Right atrium auricular region (tissue), 2 donors: ENCODE data around the gene ARIH1. TPM values are rescaled to one million over a fixed set of nuclear protein-coding genes. Genes with fewer than 3 reads are reported as not detected.
"Not testable (repeated sequence)": the region's sequence is repeated elsewhere in the genome, so short reads cannot be mapped to it uniquely, and the experiment has no call there.

Experiments
- DNase-seq: peaks from one replicate; pipeline ENCODE4 v3.0.0-alpha.2; 2019; ENCODE audit warnings: low spot score
- H3K27ac ChIP-seq, 2 donors: fragments of 200-600 bp; sonication (generic); 1 replicate in 1 of 2; 2 replicates in 1 of 2; pipeline ENCODE4 v1.5.1; 2016 to 2019
- H3K27me3 ChIP-seq, 2 donors: fragments of 200-600 bp; sonication (generic); one replicate each; pipeline versions ENCODE4 v1.5.1 to v1.6.0; 2017 to 2019
- H3K36me3 ChIP-seq: fragments of 200-600 bp; sonication (generic); one replicate; pipeline ENCODE4 v1.5.1; 2016
- H3K4me1 ChIP-seq, 2 donors: fragments of 200-600 bp; sonication (generic); one replicate each; pipeline versions ENCODE4 v1.5.1 to v1.6.0; 2017 to 2019
- H3K4me3 ChIP-seq, 2 donors: fragments of 200-600 bp; sonication (generic); 1 replicate in 1 of 2; 2 replicates in 1 of 2; pipeline ENCODE4 v1.5.1; 2017 to 2019; ENCODE audit warnings: mild to moderate bottlenecking in 1 of 2, moderate library complexity in 1 of 2
- H3K9me3 ChIP-seq, 2 donors: fragments of 200-600 bp; sonication (generic); one replicate each; pipeline ENCODE4 v1.5.1; 2019
- CTCF ChIP-seq, 2 donors: fragments of 200-600 bp; sonication (generic); IDR thresholded peaks; one replicate each; pipeline ENCODE4 v1.5.1; 2019; ENCODE audit warnings: antibody characterized with exemption in 2 of 2
- total RNA-seq, 2 donors: library from RNA; depleted of rRNA; stranded (reverse); fragments of >200 nt; gene quantifications; one replicate each; pipeline ENCODE4 v1.1.0, GENCODE V29; 2016

Gene ARIH1
- total RNA-seq, 2 donors from 2014 or later, result 40.7 to 41.5 TPM

DNA sequence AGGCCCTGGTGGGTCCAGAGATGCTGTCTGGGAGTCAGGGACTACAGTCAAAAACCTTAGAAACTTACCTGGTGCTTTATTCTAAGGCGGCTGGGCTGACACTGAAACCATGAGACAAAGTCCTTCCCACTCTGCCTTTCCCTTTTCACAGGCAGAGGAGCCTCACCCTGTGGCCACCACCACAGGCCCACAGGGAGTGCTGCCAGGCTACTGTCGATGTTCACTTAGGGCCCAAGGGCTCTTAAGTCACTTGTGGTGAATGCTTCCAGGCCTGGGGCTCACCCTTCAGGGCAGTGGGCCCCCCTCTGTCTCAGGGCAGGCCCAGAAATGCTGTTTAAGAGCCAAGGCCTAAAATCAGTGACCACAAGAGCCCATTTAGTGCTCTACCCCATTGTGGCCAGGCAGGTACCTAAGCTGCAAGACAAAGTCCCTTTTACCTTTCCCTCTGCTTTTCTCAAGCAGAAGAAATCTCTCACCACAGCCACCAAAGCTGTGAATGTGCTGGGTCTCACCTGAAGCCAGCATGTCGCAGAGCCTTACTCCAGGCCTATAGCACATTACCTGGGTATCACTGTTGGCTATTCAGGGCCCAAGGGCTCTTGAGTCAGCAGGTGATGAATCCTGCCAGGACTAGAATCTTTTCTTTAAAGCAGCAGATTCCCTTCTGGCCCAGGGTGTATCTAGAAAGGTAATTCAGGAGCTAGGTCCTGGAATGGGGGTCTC is 140.8 kb downstream of the ARIH1 start:
- no peak for DNase-seq
- peaks cover 0 to 6% of the 10 kb centered on the region in 2 donors for H3K4me1 ChIP-seq
- no peaks in the 10 kb centered on the region for H3K9me3 ChIP-seq
- H3K27ac ChIP-seq, result no peak overlapping the region
- no peaks in the 10 kb centered on the region for H3K36me3 ChIP-seq
- TF ChIP-seq CTCF (IDR thresholded peaks at IDR 0.05), result no peak
- H3K27me3 ChIP-seq, result no peaks in the 10 kb centered on the region
- no peak overlapping the region for H3K4me3 ChIP-seq

GRCh38 chr15:72615533-72616233 is 141.6 kb downstream of the ARIH1 start:
- H3K27ac ChIP-seq, H3K9me3 ChIP-seq, H3K36me3 ChIP-seq, H3K27me3 ChIP-seq, H3K4me1 ChIP-seq, DNase-seq, H3K4me3 ChIP-seq: not testable (repeated sequence)

DNA sequence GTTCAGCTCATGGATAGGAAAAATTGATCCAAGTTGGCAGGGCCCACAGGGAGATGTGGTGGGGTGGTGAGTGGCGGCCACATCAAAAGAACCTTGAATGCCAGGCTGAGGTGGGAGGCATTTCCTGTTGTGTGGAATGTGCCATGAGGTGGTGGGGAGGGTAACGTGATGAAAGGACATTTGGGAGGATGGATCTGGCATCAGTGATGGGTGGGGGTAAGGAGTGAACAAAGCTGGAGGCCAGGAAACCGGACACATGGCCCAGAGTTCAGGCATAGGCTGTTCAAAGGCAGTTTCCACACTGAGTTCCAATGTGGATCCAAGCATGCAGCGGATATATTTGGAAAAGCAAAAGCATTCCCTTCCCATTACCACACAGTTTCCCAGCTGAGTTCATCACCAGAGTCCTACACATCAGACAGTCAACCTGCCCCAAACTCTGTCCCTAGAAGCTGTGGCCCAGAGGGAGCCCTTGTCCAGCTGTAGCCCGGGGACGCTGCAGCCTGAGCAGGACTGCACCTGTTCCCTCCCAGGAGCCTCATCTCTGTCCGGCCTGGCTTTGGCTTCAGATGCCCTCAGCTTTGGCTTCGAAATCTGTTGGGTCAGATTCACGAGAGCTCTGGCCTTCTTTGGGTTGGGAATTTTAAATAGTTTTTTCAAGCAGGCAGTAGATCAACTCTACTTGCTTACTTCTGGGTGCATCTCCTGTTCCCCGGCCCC is 142.5 kb downstream of the ARIH1 start:
- no peak for DNase-seq
- no peaks in the 10 kb centered on the region for H3K36me3 ChIP-seq
- no peak for TF ChIP-seq CTCF (IDR thresholded peaks at IDR 0.05)
- H3K9me3 ChIP-seq, result no peaks in the 10 kb centered on the region
- no peaks in the 10 kb centered on the region for H3K27me3 ChIP-seq
- no peak overlapping the region for H3K4me3 ChIP-seq
- H3K4me1 ChIP-seq, result peaks cover 0 to 6% of the 10 kb centered on the region in 2 donors
- H3K27ac ChIP-seq, result no peak overlapping the region

DNA sequence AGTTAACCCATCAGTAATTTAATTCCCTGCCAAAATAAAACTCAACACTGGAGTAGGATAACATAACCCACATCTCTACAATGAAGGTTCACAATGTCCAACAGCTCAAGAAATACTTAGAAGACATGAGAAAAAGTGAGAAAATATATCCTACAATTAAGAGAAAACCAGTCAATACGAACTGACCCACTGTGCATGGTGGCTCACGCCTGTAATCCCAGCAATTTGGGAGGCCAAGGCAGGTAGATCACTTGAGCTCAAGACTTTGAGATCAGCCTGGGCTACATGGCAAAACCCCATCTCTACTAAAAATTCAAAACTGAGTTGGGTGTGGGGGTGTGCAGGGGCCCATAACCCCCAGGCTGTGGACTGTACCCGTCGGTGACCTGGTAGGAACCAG is 149.7 kb downstream of the ARIH1 start:
- not testable (repeated sequence) for H3K36me3 ChIP-seq, DNase-seq, H3K27me3 ChIP-seq, H3K9me3 ChIP-seq, H3K27ac ChIP-seq, H3K4me3 ChIP-seq, H3K4me1 ChIP-seq

DNA sequence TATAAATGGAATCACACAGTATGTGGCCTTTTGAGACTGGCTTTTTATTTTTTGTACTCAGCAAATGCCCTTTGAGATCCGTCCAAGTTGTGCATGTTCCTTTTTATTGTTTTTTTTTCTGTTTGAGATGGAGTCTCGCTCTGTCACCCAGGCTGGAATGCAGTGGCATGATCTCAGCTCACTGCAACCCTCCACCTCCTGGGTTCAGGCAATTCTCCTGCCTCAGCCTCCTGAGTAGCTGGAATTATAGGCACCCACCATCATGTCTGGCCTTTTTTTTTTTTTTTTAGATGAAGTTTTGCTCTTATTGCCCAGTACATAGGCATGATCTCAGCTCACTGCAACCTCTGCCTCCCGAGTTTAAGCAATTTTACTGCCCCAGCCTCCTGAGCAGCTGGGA is 152.0 kb downstream of the ARIH1 start:
- not testable (repeated sequence) for H3K36me3 ChIP-seq, H3K27me3 ChIP-seq, H3K4me3 ChIP-seq, H3K27ac ChIP-seq, DNase-seq, H3K9me3 ChIP-seq, H3K4me1 ChIP-seq

DNA sequence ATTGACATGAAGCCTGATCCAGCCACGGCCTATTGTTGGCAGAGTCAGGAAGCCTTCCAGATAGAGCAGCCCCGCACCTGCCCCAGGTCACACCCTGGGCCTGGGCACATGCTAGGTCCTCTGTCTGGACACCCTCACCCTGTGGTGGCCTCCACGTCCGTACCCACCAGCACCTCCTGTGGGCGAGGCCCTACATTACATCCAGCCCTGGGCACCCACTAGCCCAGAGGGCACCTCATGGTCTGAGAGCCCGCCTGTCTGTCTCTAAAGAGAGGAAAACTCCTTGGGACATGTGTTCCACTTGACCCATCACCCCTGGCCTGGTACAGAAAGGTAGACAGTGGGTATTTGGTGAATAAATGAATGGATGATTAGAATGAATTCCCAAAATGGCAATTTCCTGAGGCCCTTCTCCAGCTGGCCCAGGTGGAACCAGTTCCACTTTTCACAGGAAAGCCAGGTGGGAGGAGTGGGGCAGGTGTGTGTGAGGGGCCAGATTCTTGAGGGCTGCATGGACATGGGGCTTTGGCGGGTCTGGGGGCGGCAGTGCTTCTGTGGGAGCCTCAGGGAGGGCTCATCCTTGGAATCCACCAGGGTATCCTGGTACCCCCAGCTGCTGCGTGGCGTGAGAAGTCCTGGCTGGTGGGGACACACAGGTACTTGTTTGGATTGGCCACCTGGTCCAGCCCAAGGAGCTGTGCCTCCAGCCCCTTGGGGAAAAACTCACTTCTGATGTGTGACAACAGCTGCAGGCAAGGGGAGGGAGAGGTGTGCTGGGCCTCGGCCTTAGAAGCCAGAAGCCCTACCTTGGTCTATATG is 154.3 kb downstream of the ARIH1 start:
- H3K9me3 ChIP-seq, H3K27ac ChIP-seq, H3K36me3 ChIP-seq, H3K4me3 ChIP-seq, H3K4me1 ChIP-seq, H3K27me3 ChIP-seq, DNase-seq: not testable (repeated sequence)

DNA sequence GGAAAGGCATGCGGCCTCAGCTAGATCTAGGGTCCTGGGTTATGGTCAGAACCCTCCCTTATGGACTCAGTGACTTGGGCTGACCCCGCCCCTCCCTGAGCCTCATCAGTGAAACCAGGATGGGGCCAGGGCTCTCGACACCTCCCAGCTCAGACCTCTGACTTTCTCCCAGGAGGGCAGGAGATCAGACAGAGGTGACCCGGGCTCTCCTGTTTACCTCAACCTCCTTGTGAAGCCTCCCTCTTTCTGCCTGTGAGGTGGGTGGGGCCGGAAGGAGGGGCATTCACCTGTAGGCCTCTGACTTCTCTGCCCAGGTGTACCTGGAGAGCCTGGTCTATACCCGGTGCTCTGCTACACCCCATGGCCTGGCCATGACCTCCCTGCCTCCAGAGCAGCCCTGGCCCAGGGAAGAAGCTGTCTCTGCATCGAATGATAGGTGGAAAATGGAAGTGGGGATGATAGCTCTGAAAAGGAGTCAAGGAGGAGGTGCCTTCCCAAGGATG is 155.0 kb downstream of the ARIH1 start:
- H3K9me3 ChIP-seq, H3K27me3 ChIP-seq, H3K4me3 ChIP-seq, H3K4me1 ChIP-seq, H3K36me3 ChIP-seq, H3K27ac ChIP-seq, DNase-seq: not testable (repeated sequence)

GRCh38 chr15:72636519-72637282 is 162.6 kb downstream of the ARIH1 start:
- peak overlapping the region; percentile 17 to 21 for H3K4me3 ChIP-seq
- DNase-seq, result peak; percentile 80
- not testable (repeated sequence) for H3K9me3 ChIP-seq, H3K27me3 ChIP-seq, H3K36me3 ChIP-seq, H3K4me1 ChIP-seq, H3K27ac ChIP-seq

DNA sequence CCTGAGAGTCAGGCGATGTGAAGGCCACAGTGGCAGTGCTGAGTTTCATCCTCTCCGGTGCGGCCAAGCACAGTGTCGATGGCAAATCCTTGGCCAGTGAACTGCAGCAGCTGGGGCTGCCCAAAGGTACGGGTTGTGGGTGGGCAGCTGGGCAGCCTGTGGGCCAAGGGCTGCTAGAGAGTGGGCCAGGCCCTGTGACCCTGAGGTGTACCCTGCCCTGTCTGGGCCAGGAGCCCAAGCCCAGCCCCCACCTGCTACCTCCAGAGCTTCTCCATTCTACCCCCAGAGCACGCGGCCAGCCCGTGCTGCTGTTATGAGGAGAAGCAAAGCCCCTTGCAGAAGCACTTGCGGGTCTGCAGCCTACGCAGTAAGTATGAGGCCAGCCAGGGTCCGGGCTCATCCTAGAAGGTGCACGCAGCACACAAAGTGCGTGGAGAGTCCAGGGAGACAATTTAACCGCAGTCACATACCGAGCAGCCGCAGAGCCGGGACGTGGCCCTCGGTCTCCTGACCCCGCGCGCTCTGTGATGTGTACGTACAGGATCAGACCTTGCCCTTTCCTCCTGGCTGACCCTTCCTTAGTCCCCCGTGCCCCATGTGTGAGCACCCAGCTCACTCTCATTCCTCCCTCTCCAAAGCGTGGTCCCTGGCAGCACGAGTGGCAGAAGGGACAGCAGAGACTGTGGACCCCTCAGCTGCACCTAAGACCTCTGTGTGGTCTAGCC is 165.8 kb downstream of the ARIH1 start:
- H3K4me3 ChIP-seq, H3K36me3 ChIP-seq, DNase-seq, H3K9me3 ChIP-seq, H3K27me3 ChIP-seq, H3K4me1 ChIP-seq, H3K27ac ChIP-seq: not testable (repeated sequence)

GRCh38 chr15:72642271-72642670 is 168.1 kb downstream of the ARIH1 start:
- H3K27ac ChIP-seq, H3K4me1 ChIP-seq, H3K9me3 ChIP-seq, H3K27me3 ChIP-seq, DNase-seq, H3K36me3 ChIP-seq, H3K4me3 ChIP-seq: not testable (repeated sequence)
